ENCODE results near the gene ERN1. TPM values are rescaled to one million over a fixed set of nuclear protein-coding genes. Genes with fewer than 3 reads are reported as not detected.

The ERN1 gene
- polyA plus RNA-seq, 4 donors = 2.2 to 11.3 (median 6.5) TPM

DNA sequence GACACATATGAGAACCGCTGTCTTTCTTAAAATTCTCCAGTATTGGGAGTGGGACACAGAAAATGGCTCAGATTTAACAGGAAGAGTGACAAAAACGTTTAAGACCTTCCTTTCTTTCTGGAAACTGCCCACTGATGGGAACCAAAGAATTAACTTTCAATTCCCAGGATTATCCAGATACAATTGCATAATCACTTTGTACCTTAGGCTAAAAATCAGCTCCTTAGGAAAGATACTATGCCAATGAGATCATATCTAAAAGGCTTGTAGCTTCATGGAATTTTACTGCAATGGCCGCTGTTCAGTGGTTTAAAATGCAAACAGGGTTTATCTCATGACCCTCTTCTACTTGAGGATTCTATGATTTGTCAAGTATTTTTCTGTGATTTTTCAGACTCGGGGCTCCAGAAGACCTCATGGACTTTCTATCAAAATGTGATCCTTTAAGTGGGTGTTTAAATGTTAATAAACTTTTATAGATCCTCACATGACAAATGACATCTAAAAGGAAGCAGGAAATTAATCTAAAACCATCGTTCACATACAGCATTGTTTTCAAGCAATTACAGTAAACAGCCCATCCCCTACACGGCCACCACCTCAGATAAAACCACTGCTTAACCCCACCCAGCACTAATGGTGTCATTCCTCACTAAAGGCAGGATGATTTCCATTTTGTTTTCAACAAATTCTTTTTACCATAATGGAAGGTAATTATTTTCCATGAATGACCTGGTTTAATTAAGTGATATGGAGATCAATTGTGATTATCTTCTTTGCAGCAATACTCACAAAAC lies 31.6 kb upstream of the ERN1 start:
- FAIRE-seq (no peak), DNase-seq (no peak)
- WGBS, 3 donors = 60 to 69% (median 62%) methylated on average over 6 of the region's 6 CpGs

GRCh38 chr17:64160378-64160777 lies 30.4 kb upstream of the ERN1 start:
- no peak overlapping the region for H3K27ac ChIP-seq (ENCODE audit: low read depth in 1 of 3, low read length in 2 of 3)
- H3K27me3 ChIP-seq (ENCODE audit: control insufficient read depth in 3 of 3, insufficient read depth in 3 of 3, low read length in 3 of 3) = no peaks in the 10 kb centered on the region
- WGBS, 3 donors = 90 to 95% (median 95%) methylated on average over 4 of the region's 4 CpGs
- H3K4me1 ChIP-seq (ENCODE audit: control insufficient read depth in 3 of 3, insufficient read depth in 2 of 3, low read depth in 1 of 3, low read length in 2 of 3) = peaks cover 0 to 8% (median 4%) of the 10 kb centered on the region in 3 donors
- FAIRE-seq (no peak), DNase-seq (no peak)
- H3K36me3 ChIP-seq (ENCODE audit: control insufficient read depth in 3 of 3, insufficient read depth in 2 of 3, low read depth in 1 of 3, low read length in 3 of 3) = peaks cover 0 to 52% (median 1%) of the 10 kb centered on the region in 3 donors
- no peaks in the 10 kb centered on the region for H3K9me3 ChIP-seq (ENCODE audit: control insufficient read depth in 2 of 2, insufficient read depth in 1 of 2, low read depth in 1 of 2, low read length in 1 of 2)
- H3K4me3 ChIP-seq (ENCODE audit: low read depth in 1 of 3, low read length in 3 of 3) = no peak overlapping the region

More for the DNA sequence above, 31.6 kb upstream of the ERN1 start:
- Histone ChIP-seq H3K4me1 (ENCODE audit: control insufficient read depth in 3 of 3, insufficient read depth in 2 of 3, low read depth in 1 of 3, low read length in 2 of 3) (peaks cover 0 to 8% (median under 1%) of the 10 kb centered on the region in 3 donors), H3K9me3 (ENCODE audit: control insufficient read depth in 2 of 2, insufficient read depth in 1 of 2, low read depth in 1 of 2, low read length in 1 of 2) (no peaks in the 10 kb centered on the region), H3K4me3 (ENCODE audit: low read depth in 1 of 3, low read length in 3 of 3) (no peak overlapping the region), H3K36me3 (ENCODE audit: control insufficient read depth in 3 of 3, insufficient read depth in 2 of 3, low read depth in 1 of 3, low read length in 3 of 3) (peaks cover 0 to 51% (median 2%) of the 10 kb centered on the region in 3 donors), H3K27me3 (ENCODE audit: control insufficient read depth in 3 of 3, insufficient read depth in 3 of 3, low read length in 3 of 3) (no peaks in the 10 kb centered on the region), H3K27ac (ENCODE audit: low read depth in 1 of 3, low read length in 2 of 3) (no peak overlapping the region)

GRCh38 chr17:64158831-64159590 lies 29.1 kb upstream of the ERN1 start:
- no peak for FAIRE-seq
- no peak for DNase-seq
- no peaks in the 10 kb centered on the region for H3K9me3 ChIP-seq (ENCODE audit: control insufficient read depth in 2 of 2, insufficient read depth in 1 of 2, low read depth in 1 of 2, low read length in 1 of 2)
- no peak overlapping the region for H3K27ac ChIP-seq (ENCODE audit: low read depth in 1 of 3, low read length in 2 of 3)
- no peaks in the 10 kb centered on the region for H3K27me3 ChIP-seq (ENCODE audit: control insufficient read depth in 3 of 3, insufficient read depth in 3 of 3, low read length in 3 of 3)
- peaks cover 0 to 52% (median 0%) of the 10 kb centered on the region in 3 donors for H3K36me3 ChIP-seq (ENCODE audit: control insufficient read depth in 3 of 3, insufficient read depth in 2 of 3, low read depth in 1 of 3, low read length in 3 of 3)
- WGBS, 3 donors = 80 to 83% (median 81%) methylated on average over 12 of the region's 12 CpGs
- peaks cover 0 to 8% (median 4%) of the 10 kb centered on the region in 3 donors for H3K4me1 ChIP-seq (ENCODE audit: control insufficient read depth in 3 of 3, insufficient read depth in 2 of 3, low read depth in 1 of 3, low read length in 2 of 3)
- no peak overlapping the region for H3K4me3 ChIP-seq (ENCODE audit: low read depth in 1 of 3, low read length in 3 of 3)

- Histone ChIP-seq H3K36me3 (ENCODE audit: control insufficient read depth in 3 of 3, insufficient read depth in 2 of 3, low read depth in 1 of 3, low read length in 3 of 3) (peaks cover 0 to 51% (median 0%) of the 10 kb centered on the region in 3 donors), H3K9me3 (ENCODE audit: control insufficient read depth in 2 of 2, insufficient read depth in 1 of 2, low read depth in 1 of 2, low read length in 1 of 2) (no peaks in the 10 kb centered on the region), H3K4me3 (ENCODE audit: low read depth in 1 of 3, low read length in 3 of 3) (no peak overlapping the region), H3K4me1 (ENCODE audit: control insufficient read depth in 3 of 3, insufficient read depth in 2 of 3, low read depth in 1 of 3, low read length in 2 of 3) (peaks cover 0 to 8% (median 4%) of the 10 kb centered on the region in 3 donors), H3K27me3 (ENCODE audit: control insufficient read depth in 3 of 3, insufficient read depth in 3 of 3, low read length in 3 of 3) (no peaks in the 10 kb centered on the region), H3K27ac (ENCODE audit: low read depth in 1 of 3, low read length in 2 of 3) (peak overlapping the region in 1 of 3 donors; percentile 1)
- no peak for FAIRE-seq
- 34 to 60% (median 38%) methylated on average over 7 of the region's 7 CpGs for WGBS, 3 donors
- peak; percentile 40 to 49 for DNase-seq
These were observed 28.5 kb upstream of the ERN1 start for GRCh38 chr17:64158406-64158805.

- Histone ChIP-seq H3K27ac (ENCODE audit: low read depth in 1 of 3, low read length in 2 of 3) (no peak overlapping the region), H3K36me3 (ENCODE audit: control insufficient read depth in 3 of 3, insufficient read depth in 2 of 3, low read depth in 1 of 3, low read length in 3 of 3) (peaks cover 0 to 48% (median 0%) of the 10 kb centered on the region in 3 donors), H3K4me1 (ENCODE audit: control insufficient read depth in 3 of 3, insufficient read depth in 2 of 3, low read depth in 1 of 3, low read length in 2 of 3) (peaks cover 0 to 8% (median 4%) of the 10 kb centered on the region in 3 donors), H3K9me3 (ENCODE audit: control insufficient read depth in 2 of 2, insufficient read depth in 1 of 2, low read depth in 1 of 2, low read length in 1 of 2) (no peaks in the 10 kb centered on the region), H3K4me3 (ENCODE audit: low read depth in 1 of 3, low read length in 3 of 3) (no peak overlapping the region), H3K27me3 (ENCODE audit: control insufficient read depth in 3 of 3, insufficient read depth in 3 of 3, low read length in 3 of 3) (no peaks in the 10 kb centered on the region)
- FAIRE-seq (no peak), DNase-seq (no peak)
- WGBS, 3 donors = 89 to 100% (median 94%) methylated on average over 2 of the region's 2 CpGs
These were observed 27.8 kb upstream of the ERN1 start for GRCh38 chr17:64157669-64158180.

DNA sequence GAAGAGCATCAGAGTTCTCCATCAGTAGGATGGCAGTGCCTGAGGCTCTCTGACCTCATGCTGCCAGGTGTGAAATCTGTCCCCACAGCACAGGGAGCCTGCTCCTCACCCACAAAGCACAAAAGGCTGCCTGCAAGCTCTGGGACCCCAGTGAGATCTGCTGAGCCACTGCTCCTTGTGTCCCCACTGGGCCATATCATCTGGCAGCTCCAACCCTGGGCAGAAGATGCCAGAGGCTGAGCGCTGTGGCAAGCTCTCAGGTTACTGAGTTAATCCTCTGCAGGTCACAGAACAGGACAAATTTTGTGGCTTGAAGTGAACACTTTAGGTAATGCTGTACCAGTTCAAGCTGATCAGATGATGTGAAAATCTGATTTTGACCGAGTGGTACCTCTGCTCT lies 26.7 kb upstream of the ERN1 start:
- no peaks in the 10 kb centered on the region for H3K9me3 ChIP-seq (ENCODE audit: control insufficient read depth in 2 of 2, insufficient read depth in 1 of 2, low read depth in 1 of 2, low read length in 1 of 2)
- peaks cover 0 to 45% (median 0%) of the 10 kb centered on the region in 3 donors for H3K36me3 ChIP-seq (ENCODE audit: control insufficient read depth in 3 of 3, insufficient read depth in 2 of 3, low read depth in 1 of 3, low read length in 3 of 3)
- H3K27me3 ChIP-seq (ENCODE audit: control insufficient read depth in 3 of 3, insufficient read depth in 3 of 3, low read length in 3 of 3) = no peaks in the 10 kb centered on the region
- H3K4me3 ChIP-seq (ENCODE audit: low read depth in 1 of 3, low read length in 3 of 3) = no peak overlapping the region
- DNase-seq = no peak
- H3K4me1 ChIP-seq (ENCODE audit: control insufficient read depth in 3 of 3, insufficient read depth in 2 of 3, low read depth in 1 of 3, low read length in 2 of 3) = peaks cover 0 to 8% (median 4%) of the 10 kb centered on the region in 3 donors
- WGBS, 3 donors = 93 to 94% (median 94%) methylated on average over 2 of the region's 2 CpGs
- no peak for FAIRE-seq
- peak overlapping the region in 1 of 3 donors; percentile 27 for H3K27ac ChIP-seq (ENCODE audit: low read depth in 1 of 3, low read length in 2 of 3)

GRCh38 chr17:64155751-64156544 lies 26.0 kb upstream of the ERN1 start:
- peaks cover 0 to 8% (median 4%) of the 10 kb centered on the region in 3 donors for H3K4me1 ChIP-seq (ENCODE audit: control insufficient read depth in 3 of 3, insufficient read depth in 2 of 3, low read depth in 1 of 3, low read length in 2 of 3)
- no peaks in the 10 kb centered on the region for H3K9me3 ChIP-seq (ENCODE audit: control insufficient read depth in 2 of 2, insufficient read depth in 1 of 2, low read depth in 1 of 2, low read length in 1 of 2)
- H3K27ac ChIP-seq (ENCODE audit: low read depth in 1 of 3, low read length in 2 of 3) = peak overlapping the region in 2 of 3 donors; percentile 9 to 59
- peaks cover 0 to 45% (median 0%) of the 10 kb centered on the region in 3 donors for H3K36me3 ChIP-seq (ENCODE audit: control insufficient read depth in 3 of 3, insufficient read depth in 2 of 3, low read depth in 1 of 3, low read length in 3 of 3)
- no peak for DNase-seq
- no peak overlapping the region for H3K4me3 ChIP-seq (ENCODE audit: low read depth in 1 of 3, low read length in 3 of 3)
- no peaks in the 10 kb centered on the region for H3K27me3 ChIP-seq (ENCODE audit: control insufficient read depth in 3 of 3, insufficient read depth in 3 of 3, low read length in 3 of 3)
- no peak for FAIRE-seq
- WGBS, 3 donors = 65 to 77% (median 76%) methylated on average over 11 of the region's 11 CpGs

- H3K4me1 ChIP-seq (ENCODE audit: control insufficient read depth in 3 of 3, insufficient read depth in 2 of 3, low read depth in 1 of 3, low read length in 2 of 3) = peaks cover 0 to 16% (median 4%) of the 10 kb centered on the region in 3 donors
- FAIRE-seq (no peak), DNase-seq (no peak)
- H3K36me3 ChIP-seq (ENCODE audit: control insufficient read depth in 3 of 3, insufficient read depth in 2 of 3, low read depth in 1 of 3, low read length in 3 of 3) = peaks cover 0 to 45% (median 0%) of the 10 kb centered on the region in 3 donors
- H3K27me3 ChIP-seq (ENCODE audit: control insufficient read depth in 3 of 3, insufficient read depth in 3 of 3, low read length in 3 of 3) = no peaks in the 10 kb centered on the region
- no peak overlapping the region for H3K4me3 ChIP-seq (ENCODE audit: low read depth in 1 of 3, low read length in 3 of 3)
- H3K27ac ChIP-seq (ENCODE audit: low read depth in 1 of 3, low read length in 2 of 3) = no peak overlapping the region
- no peaks in the 10 kb centered on the region for H3K9me3 ChIP-seq (ENCODE audit: control insufficient read depth in 2 of 2, insufficient read depth in 1 of 2, low read depth in 1 of 2, low read length in 1 of 2)
- WGBS, 3 donors = 95 to 98% (median 96%) methylated on average over 7 of the region's 7 CpGs
These were observed 25.2 kb upstream of the ERN1 start for GRCh38 chr17:64155129-64155528.
